GDM1 (cell line): ENCODE measurements around the gene EPS8L2.
"Not testable (repeated sequence)": the region's sequence is repeated elsewhere in the genome, so short reads cannot be mapped to it uniquely, and the experiment has no call there.

Experiments
- DNase-seq: peaks from one replicate; lab custom pipeline; 2025; lab: John Stamatoyannopoulos, UW

Gene EPS8L2

DNA sequence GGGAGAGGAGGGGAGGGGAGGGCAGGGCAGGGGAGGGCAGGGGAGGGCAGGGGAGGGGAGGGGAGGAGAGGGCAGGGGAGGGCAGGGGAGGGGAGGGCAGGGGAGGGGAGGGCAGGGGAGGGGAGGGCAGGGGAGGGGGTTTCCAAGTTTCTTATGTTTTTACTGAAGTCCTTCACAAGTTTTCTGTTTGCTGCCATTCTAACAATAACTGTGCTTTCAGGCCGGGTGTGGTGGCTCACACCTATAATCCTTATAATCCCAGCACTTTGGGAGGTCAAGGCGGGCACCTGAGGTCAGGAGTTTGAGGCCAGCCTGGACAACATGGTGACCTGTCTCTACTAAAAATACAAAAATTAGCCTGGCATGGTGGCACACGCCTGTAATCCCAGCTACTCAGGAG is 15.8 kb upstream of the EPS8L2 start:
- DNase-seq = not testable (repeated sequence)

DNA sequence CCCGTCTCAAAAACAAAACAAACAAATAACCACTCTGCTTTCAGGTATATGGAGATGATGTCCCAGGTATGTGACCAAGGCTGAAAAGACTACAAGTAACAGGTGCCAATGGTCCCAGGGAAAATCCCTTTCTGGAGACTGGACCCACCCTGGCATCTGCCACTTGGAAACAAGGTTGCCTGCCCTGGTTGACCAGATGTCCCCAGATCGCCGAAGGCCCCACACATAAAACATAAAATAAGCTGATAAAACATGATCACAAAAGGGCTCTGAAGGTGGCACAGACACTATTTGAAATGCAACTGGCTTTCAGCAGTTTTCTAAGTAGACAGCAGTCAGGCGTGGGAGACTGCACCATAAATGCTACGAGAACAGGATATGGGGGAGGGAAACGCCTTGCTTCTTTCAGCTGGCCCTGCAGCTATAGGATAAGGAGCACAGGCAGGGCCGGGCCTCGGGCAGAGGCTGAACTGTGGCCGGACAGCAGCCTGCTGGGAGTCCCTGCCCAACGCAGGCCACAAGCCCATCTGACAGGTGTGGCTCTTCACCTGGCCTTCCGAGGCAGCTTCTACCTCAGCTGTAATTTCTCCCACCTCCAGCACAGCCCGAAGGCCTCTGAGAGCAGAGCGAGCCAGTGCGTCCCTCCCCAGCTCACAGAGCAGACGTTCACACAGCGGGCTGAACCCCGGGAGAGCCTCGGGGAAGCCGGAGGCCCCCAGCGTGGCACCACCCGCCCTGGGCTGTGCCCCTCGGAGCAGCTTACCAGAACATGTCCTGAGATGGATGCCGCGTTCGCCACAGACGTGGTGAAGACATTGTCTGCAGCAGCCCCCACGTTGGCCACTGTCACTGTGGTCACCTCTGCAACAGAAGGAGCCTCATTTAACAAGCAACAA is 15.0 kb upstream of the EPS8L2 start:
- no peak for DNase-seq

DNA sequence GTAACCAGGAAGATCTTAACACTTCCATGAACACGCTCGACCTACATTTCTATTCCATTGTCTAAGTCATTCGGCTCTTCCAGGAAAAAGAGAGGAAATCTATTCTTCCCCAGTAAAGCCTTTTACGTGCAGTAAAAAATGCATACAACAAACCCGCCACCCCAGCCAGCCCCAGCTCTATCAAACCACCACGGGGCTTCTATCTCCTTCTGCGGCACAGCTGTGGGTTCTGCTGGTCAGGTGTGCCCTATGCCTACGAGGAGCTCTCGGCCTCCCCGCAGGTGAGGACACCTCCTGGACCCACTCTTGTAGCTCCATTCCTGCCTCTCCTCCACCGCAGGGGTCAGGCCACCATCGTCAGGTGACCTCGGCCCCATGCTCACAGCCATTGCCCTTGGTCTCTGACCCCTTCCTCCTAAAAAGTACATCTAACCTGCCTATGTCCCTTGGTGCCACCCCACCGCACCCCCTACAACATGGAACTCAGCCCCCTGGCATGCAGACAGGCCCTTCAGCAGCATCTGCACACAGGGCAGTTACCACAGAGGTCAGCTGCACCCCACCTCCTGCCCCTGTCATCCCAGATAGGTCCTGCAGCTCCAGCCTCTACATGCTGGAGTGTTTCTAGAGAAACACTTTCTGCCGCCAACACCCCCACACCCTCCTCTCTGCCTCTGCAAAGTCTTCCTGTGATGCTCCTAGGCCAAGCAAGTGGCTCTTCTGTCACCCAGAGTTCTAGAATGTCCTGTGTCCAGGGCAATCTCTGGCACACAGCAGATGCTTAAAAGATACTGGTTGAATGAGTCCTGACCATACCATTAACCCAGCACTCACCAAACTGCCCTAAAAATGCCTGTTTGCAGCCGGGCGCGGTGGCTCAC is 14.1 kb upstream of the EPS8L2 start:
- DNase-seq = no peak

DNA sequence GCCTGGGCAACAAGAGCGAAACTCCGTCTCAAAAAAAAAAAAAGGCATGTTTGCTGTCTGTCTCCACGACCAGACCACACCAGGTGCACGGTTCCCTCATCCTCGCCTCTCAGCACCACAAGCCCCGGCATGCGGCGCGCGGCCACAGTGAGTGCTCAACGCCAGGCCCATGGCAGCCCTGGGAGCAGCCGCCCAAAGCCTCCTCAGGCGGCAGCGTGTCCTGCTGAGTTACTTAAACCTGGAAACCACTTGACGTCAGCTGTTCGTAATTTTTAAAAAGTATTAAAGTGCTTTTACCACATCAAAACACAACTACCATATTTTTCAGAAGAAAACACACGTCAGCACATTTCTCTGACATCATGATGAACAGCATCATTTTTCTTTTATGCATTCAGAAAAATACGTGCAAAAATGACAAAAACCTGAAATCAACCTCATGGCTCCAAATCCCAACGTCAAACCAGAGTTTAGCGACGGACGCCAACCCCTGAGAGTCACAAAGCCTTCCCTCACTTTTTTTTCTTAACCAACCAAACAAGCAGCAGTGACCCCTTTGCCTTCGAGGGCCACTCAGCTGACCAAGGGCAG is 13.1 kb upstream of the EPS8L2 start:
- DNase-seq = no peak

DNA sequence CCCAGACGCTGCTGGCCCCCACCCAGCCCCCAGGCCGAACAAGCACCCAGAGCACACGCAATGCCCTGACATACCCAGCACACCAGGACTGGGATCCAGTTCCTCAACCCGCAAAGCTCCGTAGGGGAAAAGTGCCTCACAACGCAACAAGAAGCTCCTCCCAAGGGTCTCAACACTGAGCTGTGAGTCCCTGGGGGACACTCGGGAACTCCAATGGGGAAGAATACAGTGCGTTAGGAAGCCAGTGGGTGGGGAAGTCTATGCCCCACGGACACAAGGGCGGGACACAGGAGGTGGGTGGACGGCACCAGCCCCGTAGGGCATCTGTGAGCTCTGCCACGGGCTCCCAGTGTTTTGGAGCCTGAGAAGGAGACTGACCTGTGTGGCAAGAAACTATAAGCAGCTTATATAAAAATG is 12.6 kb upstream of the EPS8L2 start:
- no peak for DNase-seq

DNA sequence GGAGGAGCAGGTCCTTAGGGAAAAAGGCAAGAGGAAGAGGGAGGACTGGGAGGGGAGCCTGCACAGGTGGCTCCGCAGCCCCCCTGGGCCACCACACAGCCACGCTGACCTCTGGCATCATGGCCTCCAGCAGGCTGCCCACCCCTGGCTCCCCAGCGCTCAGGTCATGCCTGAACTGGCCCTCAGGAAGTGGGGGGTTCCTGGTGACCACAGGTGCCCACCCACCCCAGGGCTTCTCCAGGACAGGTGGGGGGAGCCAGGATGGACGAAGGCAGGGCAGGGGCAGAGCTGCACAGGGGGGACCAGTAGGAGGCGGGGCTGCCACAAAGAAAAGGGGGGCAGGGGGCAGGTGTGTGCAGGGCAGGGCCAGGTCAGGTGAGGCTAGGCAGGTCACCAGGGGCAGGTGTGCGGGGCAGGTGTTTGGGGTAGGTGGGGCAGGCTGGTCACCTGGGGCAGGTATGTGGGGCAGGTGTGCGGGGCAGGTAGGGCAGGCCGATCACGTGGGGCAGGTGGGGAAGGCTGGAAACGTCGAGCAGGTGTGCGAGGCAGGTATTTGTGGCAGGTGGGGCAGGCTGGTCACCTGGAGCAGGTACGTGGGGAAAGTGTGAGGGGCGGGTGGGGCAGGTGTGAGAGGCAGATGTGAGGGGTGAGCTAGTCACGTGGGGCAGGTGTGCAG is 12.0 kb upstream of the EPS8L2 start:
- DNase-seq = no peak

DNA sequence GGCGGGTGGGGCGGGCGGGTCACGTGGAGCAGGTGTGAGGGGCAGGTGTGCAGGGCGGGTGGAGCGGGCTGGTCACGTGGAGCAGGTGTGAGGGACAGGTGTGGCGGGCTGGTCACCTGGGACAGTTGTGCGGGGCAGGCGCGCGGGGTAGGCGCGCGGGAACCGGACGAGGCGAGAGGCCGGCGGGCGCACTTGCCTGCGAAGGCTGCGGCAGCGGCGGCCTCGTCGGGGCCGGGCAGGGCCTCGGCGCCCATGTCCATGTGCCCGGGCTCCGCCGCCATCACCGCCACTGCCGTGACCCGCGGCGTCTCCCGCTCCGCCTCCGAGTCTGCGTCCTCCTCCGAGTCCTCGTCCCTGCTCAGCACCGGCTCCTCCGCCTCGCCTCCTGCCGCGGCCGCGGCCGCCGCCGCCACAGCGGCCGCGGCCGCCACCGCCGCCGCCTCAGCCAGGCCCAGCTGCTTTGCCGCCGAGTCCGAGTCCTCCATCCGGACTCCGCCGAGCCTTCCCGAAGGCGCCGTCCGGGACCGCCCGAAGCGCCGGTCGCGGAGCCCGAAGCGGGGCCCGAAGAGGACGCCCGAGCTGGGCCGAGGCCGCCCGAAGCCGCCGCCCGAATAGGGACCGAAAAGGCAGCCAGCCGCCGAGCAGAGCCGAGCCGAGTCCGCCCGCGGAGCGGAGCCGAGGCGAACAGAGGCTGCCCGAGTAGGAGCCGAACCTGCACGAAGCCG is 11.3 kb upstream of the EPS8L2 start, which contains the start of gene DEAF1:
TSS of gene DEAF1 (minus strand) at position 660 of the 725 bp plus-strand sequence. CDS start at position 485, 175 bp downstream.
- DNase-seq = peak; percentile 98

DNA sequence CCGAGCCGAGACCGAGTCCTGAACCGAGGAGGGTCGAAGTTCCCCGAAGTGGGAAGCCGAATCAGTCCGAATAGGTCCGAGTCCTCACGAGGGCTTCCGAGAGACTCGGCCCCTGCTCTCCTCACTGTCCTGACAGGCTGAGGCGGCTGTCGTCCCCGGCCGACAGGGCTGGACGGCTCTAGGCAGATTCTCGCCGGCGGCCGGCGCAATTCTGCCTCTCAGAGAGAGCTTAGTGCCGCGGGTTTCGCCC is 10.8 kb upstream of the EPS8L2 start:
- DNase-seq = no peak

DNA sequence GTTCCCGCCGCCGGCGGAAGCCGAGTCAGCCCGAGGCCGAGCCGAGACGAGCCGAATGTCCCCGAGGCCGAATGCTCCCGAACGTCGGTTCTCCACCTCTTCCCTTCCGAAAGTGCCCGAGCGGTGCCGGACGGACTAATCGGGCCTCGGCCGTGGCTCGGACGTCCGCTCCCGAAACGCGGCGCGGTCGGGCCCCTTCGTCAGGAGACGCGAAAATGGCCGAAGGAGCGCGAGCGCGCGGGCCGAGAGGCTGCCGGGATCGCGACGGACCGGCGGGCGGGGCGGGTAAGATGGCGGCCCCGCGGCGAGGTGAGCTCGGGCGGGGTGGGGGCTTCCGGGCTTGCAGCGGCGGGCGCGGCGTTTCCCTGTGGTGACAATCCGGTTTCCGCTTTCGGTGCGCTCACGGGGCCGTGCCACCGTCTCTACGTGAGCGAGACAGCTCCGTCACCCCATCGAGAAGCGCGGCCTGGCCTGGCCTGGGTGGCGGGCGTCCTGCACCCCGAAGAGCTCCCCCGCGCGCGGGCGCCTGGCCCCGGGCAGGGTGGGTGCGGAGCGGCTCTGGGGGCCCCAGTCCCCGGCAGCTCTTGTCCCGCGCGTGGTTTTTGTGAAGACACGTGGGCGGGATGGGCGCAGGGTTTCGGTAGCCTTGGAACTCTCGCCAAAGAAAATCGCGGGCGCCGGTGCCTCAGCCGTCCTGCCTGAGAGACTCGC is 10.3 kb upstream of the EPS8L2 start, which contains the start of gene TMEM80:
TSS of gene TMEM80 (plus strand) at position 279 of the 711 bp plus-strand sequence. CDS start at position 291, 12 bp downstream.
- peak; percentile 98 for DNase-seq

DNA sequence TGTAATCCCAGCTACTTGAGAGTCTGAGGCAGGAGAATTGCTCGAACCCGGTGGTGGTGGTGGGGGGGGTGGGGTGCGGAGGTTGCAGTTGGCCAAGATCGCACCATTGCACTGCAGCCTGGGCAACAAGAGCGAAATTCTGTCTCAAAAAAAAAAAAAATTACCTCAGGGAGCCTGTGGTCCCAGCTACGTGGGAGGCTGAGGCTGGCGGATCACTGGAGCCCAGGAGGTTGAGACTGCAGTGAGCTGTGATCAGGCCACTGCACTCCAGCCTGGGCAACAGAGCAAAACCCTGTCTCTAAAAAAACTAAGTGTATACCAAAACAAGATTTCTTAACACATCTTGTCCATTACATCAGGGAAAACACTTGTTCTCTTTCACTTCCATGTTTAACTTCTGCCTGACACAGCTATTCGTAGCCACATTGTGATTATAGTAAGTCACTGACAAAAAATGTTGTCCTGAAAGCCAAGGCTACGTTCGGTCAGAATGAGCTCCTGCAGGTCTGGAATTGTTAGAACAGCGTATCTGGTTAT is 9.0 kb upstream of the EPS8L2 start:
- DNase-seq = no peak

DNA sequence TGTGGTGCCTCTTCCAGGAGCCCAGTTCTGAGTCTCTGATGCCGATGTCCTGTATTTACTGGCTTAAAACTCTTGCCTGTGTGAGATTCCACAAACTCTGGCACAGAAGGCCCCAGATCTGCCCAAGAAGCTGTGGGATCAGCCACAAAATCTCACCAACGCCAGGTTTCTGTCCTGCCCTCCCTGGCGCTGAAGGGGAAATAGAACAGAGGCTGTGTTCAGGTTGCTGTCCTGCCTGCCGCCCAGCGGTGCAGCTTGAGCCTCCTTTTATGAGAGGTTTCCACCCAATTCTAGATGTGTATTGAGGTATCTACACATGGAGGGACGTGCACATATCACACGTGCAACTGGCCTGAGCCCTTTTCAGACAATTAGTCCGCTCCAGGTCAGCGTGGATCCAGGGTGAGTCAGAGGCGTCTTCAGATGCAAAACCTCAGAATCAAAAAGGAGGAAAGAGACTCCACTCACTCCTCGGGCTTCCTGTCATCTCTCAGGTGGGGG is 8.2 kb upstream of the EPS8L2 start:
- no peak for DNase-seq

DNA sequence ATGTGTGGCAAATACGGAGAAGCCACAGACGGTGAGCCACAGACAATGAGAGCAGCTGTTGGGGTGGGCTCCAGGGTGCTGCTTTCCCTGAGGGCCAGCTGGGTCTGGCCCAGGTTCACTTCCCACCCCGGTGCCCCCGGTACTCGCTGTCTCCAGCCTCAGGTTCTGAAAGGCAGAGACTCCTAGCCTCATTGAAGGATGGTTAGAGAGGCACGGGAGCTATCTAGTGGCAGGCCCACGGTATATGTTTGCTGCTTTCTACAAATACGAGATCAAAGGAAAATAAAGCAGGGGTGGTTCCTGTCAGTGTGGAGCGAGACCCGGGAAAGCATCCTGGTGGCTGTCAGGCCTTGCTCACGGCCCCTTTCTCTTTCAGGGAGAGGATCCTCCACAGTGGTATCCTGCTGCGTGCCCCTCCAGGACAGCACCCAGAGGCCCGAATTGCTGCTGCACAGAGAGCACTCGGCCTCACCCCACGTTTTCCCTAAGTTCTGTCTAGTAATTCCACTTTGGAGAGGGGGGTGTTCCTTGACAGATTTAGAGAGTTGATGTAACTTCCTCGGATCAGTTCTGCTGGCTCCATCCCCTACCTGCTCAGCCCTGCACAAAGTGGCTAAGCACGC is 7.4 kb upstream of the EPS8L2 start:
- DNase-seq = no peak

DNA sequence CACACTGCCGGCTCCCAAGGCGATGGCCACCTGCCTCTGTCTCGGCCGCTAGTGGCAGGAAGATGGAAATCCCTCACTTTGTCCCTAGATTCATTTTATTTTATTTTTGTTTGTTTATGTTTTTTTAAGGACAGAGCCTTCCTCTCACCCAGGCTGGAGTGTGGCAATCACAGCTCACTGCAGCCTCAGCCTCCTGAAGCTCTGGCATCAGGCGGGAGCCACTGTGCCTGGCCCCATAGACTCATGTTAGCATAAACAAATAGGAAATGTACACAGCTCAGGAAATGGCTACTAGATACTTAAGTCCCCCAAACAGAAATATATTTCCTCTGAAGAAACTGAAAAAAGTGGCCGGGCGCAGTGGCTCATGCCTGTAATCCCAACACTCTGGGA is 6.9 kb upstream of the EPS8L2 start:
- DNase-seq = no peak

DNA sequence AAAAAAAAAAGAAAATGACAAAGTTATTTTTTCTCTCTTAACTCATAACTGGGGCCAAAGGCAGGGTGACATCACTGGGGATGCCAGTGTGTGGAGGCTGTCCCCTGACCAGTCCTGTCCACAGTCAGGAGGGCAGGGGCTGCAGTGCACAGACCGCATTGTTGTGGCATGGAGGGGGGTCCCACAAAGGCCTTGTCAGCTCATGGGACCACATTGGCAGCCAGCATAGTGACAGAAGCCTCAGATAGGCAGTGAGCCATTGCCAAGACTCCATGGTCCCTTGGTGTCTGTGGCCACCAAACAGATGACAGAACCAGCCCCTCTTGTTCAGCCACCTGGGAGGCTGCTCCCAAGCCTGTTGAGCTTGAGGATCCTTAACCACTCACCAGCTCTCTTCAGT is 6.3 kb upstream of the EPS8L2 start:
- DNase-seq = no peak

DNA sequence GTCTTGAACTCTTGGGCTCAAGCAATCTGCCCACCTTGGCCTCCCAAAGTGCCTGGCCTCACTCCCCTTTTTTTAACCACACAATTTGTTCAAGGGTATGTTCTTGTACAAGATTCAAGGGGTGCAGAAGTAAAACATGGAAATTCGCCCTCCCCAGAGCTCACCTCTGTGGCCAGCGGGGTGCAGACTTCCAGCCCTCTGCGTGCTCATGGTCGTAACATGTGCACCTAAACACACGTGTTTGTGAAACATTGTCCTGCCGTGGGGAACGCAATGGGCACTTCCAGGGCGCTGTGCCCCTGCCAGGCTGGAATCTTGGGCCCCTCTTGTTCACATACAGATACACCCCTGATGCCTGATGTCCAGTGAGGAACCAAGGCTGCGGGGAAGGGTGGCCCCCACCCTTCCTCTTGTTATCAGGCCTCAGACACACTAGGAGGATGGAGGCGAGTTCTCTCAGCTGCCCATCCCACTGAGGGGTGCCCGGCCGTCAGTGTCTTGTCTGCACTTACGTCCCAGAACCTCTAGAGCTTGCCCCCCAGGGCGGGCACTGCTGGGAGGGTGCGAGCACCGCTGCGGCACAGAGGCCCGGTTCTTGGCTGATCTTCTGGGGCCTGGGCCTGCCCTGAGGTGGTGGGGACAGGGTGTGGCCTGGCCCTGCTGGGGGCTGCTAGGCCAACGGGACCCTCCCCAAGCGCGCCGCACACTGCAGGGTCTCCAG is 4.1 kb upstream of the EPS8L2 start:
- no peak for DNase-seq

DNA sequence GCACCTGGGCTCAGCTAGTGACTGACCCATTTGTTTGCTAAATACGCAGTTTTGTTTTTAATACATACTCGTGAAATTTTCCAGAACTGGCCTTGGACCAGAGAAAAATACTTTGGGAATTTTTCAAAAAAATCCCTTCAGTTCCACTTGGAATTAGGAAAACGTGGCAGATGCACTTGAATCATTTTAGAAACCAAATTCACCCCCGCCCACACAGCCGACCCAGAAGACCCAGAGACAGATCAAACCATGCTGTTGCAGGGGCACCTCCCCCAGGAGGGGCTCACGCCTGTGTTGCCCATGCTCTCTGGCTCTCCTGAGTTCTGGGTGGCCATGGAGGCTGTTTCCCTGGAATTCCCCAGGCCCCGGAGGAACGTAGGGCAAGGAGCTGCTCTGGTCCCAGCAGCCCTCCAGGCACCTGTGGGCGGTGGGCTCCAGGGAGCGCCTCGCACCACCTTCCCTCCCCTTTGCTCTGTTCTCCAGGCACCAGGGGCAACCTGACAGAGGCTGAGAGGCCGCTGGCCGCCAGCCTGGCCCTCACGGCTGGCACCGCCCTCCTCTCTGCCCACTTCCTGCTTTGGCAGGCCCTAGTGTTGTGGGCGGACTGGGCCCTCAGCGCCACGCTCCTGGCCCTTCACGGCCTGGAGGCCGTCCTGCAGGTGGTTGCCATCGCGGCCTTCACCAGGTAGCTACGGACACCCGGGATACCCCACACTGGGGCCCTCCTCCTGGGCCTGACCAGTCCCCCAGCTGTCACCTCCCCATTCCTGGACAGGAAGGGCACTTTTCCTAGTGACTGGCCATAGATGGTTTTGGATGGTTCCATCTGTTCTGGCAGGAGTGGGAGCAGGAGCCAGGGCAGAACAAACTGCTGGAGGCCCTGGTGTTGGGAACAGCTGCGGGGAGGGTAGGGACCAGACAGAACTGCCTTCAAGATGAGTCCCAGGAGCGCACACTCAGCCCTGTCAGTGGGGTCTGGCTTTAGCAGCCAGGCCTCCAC is 3.3 kb upstream of the EPS8L2 start:
- no peak for DNase-seq

DNA sequence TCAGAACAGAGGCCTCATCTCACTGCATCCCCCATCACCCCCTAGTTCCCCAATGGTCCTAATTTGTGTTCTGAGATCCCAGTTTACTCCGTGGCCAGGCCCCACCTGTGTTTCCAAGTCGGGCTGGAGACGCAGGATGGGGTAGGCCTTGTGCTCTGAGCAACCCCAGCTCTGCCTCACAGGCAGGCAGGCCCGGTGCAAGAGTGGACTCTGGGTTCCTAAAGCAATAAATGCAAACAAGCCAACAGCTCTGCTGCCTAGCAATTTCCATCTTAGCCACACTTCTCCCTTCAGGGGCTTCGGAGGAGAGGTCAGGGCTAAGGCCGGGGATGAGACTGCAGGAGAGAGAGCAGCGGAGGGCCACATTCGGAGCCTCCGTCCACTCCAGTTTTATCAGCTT is 2.5 kb upstream of the EPS8L2 start:
- DNase-seq = no peak

DNA sequence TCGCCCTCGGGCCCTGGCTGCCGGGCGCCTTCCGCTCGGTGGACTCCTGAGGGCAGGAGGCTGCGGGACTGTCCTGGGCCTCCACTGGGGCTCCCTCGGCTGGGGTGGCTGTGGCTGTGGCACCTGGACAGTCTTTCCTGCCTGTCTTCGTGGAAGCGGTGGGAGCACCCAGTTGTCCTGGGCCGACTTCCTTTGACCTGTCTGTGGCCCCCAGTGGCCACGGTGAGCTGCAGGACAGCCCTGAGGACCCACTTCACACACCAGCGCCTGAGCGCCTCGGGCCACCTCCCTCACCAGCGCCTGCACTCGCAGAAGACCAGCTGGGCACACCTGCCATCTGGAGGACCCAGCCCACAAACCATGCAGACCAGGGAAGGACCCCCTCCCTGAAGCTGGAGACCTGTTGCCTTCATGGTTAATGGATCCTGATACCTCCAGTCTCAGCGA is 1.8 kb upstream of the EPS8L2 start:
- DNase-seq = no peak
